ENCODE measurements around the gene ITGA8.

Gene ITGA8

GRCh38 chr10:15730341-15730740 is 10.6 kb upstream of the ITGA8 start:
- no peak for DNase-seq

GRCh38 chr10:15729890-15730289 is 10.2 kb upstream of the ITGA8 start:
- DNase-seq = no peak

- DNase-seq = no peak
Observed at GRCh38 chr10:15726042-15726441, 6.3 kb upstream of the ITGA8 start.

GRCh38 chr10:15725603-15726002 is 5.9 kb upstream of the ITGA8 start:
- DNase-seq = no peak

GRCh38 chr10:15724683-15725082 is 5.0 kb upstream of the ITGA8 start:
- DNase-seq = no peak

- no peak for DNase-seq
Observed at GRCh38 chr10:15723803-15724202, 4.1 kb upstream of the ITGA8 start.

GRCh38 chr10:15720635-15721287 is 1.0 kb upstream of the ITGA8 start:
- DNase-seq = no peak

- no peak for DNase-seq
Observed at GRCh38 chr10:15719049-15719898, 448 bp downstream of the ITGA8 start.

GRCh38 chr10:15718694-15719048 is 1.1 kb downstream of the ITGA8 start:
- no peak for DNase-seq

GRCh38 chr10:15715619-15716227 is 4.0 kb downstream of the ITGA8 start:
- DNase-seq = no peak

- no peak for DNase-seq
Observed at GRCh38 chr10:15714847-15715246, 4.9 kb downstream of the ITGA8 start.

- no peak for DNase-seq
Observed at GRCh38 chr10:15712883-15713282, 6.8 kb downstream of the ITGA8 start.

GRCh38 chr10:15710455-15710854 is 9.3 kb downstream of the ITGA8 start:
- DNase-seq = no peak

- DNase-seq = no peak
Observed at GRCh38 chr10:15705298-15705697, 14.4 kb downstream of the ITGA8 start.

- no peak for DNase-seq
Observed at GRCh38 chr10:15704581-15704968, 15.1 kb downstream of the ITGA8 start.

GRCh38 chr10:15703944-15704580 is 15.7 kb downstream of the ITGA8 start:
- no peak for DNase-seq

GRCh38 chr10:15703151-15703880 is 16.4 kb downstream of the ITGA8 start:
- no peak for DNase-seq

- no peak for DNase-seq
Observed at GRCh38 chr10:15700078-15700674, 19.5 kb downstream of the ITGA8 start.

GRCh38 chr10:15695852-15696251 is 23.9 kb downstream of the ITGA8 start:
- DNase-seq = no peak

- no peak for DNase-seq
Observed at GRCh38 chr10:15690031-15690430, 29.7 kb downstream of the ITGA8 start.

- no peak for DNase-seq
Observed at GRCh38 chr10:15684768-15685167, 35.0 kb downstream of the ITGA8 start.

GRCh38 chr10:15681076-15681475 is 38.6 kb downstream of the ITGA8 start:
- DNase-seq = no peak

- no peak for DNase-seq
Observed at GRCh38 chr10:15678851-15679250, 40.9 kb downstream of the ITGA8 start.

All from NCI-H1436 treated with DMSO at 0.1 percent for 48 hours (cell line).